Measurements from ENCODE around the gene MLLT6.

MLLT6 gene

GRCh38 chr17:38687286-38687685 lies 17.8 kb upstream of the MLLT6 start:
- Mint-ChIP-seq H3K4me3 (no peak overlapping the region), H3K36me3 (ENCODE audit: low read depth) (no peaks in the 10 kb centered on the region), H3K27ac (no peak overlapping the region), H3K9me3 (no peaks in the 10 kb centered on the region), H3K27me3 (ENCODE audit: low read depth, poor library complexity) (peaks cover 24% of the 10 kb centered on the region), H3K4me1 (peaks cover 30% of the 10 kb centered on the region)
- no peak for DNase-seq
- TF ChIP-seq, protein P1, sequence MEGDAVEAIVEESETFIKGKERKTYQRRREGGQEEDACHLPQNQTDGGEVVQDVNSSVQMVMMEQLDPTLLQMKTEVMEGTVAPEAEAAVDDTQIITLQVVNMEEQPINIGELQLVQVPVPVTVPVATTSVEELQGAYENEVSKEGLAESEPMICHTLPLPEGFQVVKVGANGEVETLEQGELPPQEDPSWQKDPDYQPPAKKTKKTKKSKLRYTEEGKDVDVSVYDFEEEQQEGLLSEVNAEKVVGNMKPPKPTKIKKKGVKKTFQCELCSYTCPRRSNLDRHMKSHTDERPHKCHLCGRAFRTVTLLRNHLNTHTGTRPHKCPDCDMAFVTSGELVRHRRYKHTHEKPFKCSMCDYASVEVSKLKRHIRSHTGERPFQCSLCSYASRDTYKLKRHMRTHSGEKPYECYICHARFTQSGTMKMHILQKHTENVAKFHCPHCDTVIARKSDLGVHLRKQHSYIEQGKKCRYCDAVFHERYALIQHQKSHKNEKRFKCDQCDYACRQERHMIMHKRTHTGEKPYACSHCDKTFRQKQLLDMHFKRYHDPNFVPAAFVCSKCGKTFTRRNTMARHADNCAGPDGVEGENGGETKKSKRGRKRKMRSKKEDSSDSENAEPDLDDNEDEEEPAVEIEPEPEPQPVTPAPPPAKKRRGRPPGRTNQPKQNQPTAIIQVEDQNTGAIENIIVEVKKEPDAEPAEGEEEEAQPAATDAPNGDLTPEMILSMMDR (IDR thresholded peaks at IDR 0.05), result no peak

GRCh38 chr17:38690386-38690785 lies 14.7 kb upstream of the MLLT6 start:
- no peaks in the 10 kb centered on the region for H3K36me3 Mint-ChIP-seq (ENCODE audit: low read depth)
- H3K9me3 Mint-ChIP-seq, result no peaks in the 10 kb centered on the region
- H3K27ac Mint-ChIP-seq, result no peak overlapping the region

GRCh38 chr17:38691154-38691553 lies 13.9 kb upstream of the MLLT6 start:
- DNase-seq, result no peak
- H3K4me3 Mint-ChIP-seq, result no peak overlapping the region
- H3K36me3 Mint-ChIP-seq (ENCODE audit: low read depth), result no peaks in the 10 kb centered on the region
- peaks cover 28% of the 10 kb centered on the region for H3K4me1 Mint-ChIP-seq
- H3K27ac Mint-ChIP-seq, result no peak overlapping the region
- TF ChIP-seq, protein P1 (IDR thresholded peaks at IDR 0.05), result no peak
- peaks cover 11% of the 10 kb centered on the region for H3K27me3 Mint-ChIP-seq (ENCODE audit: low read depth, poor library complexity)
- no peaks in the 10 kb centered on the region for H3K9me3 Mint-ChIP-seq

More at GRCh38 chr17:38690386-38690785, 14.7 kb upstream of the MLLT6 start:
- H3K4me3 Mint-ChIP-seq, result no peak overlapping the region
- TF ChIP-seq, protein P1 (IDR thresholded peaks at IDR 0.05), result no peak
- H3K4me1 Mint-ChIP-seq, result peaks cover 36% of the 10 kb centered on the region
- peaks cover 16% of the 10 kb centered on the region for H3K27me3 Mint-ChIP-seq (ENCODE audit: low read depth, poor library complexity)
- DNase-seq, result no peak

DNA sequence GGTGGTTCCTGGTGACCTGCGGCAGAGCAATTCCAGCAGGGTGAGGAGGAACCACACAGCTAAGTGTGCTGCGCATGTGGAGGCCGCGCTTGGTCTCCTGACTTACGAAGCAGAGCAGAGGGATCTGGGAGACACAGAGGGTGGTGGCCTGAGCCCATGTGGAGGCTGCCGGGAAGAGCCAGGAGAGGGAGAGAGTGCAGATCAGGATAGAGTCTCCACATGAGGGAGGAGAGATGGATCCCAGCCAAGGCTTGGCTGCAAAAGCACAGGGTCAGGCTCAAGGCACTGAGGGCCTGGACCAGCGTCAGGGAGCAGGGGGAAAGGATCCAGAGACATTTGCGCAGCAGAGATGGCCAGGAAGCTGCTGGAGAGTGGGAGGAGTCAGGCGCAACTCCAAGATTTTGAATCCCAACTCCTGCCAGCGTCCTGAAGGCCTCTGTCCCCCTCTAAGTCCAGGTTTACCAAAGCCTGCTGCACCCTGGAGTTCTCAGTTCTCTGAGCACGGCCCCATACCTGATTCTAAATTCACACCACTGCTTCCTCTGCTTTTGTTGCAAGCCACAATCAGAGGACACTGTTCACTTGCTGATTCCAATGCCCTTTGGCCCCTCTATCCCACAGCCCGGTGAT lies 11.3 kb upstream of the MLLT6 start:
- Mint-ChIP-seq H3K4me3 (no peak overlapping the region), H3K36me3 (ENCODE audit: low read depth) (no peaks in the 10 kb centered on the region), H3K27ac (no peak overlapping the region), H3K27me3 (ENCODE audit: low read depth, poor library complexity) (peaks cover 35% of the 10 kb centered on the region), H3K4me1 (peaks cover 34% of the 10 kb centered on the region), H3K9me3 (no peaks in the 10 kb centered on the region)
- no peak for DNase-seq
- TF ChIP-seq, protein P1 (IDR thresholded peaks at IDR 0.05), result no peak

DNA sequence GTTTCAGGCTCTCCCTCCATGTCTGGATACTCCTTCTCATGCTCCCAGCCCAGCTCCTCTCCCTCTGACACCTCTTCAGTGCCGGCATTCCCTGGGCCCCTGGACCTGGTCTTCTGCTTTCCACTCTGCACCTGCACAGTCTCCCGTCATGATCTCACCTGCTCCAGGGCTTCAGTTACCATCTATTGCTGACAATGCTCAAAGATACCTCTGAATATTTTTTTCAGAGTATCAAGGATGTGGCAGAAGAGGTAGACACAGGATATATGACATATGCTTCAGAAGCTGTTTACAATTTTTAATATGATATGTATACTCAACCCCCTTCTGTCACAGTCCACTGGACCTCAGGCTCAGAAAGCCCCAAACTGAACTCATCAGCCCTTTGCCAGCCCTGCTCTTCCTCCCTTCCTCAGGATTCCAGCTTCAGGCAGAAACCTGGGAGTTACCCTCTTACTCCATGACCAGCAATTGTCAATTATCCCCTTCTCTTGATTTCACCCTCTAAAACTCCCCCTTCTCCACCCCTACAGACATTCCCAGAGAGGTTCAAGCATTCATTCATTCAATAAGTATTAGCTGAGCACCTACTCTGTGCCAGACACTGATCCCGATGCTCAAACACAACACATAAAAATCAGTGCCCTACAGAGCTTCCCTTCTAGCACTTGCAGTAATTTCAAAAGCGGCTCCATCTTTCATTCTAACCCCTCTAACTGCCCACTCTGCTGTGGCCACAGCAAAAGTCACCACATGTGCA lies 7.8 kb upstream of the MLLT6 start:
- H3K9me3 Mint-ChIP-seq, result no peaks in the 10 kb centered on the region
- H3K4me3 Mint-ChIP-seq, result no peak overlapping the region

More for the DNA sequence above, 7.8 kb upstream of the MLLT6 start:
- no peaks in the 10 kb centered on the region for H3K36me3 Mint-ChIP-seq (ENCODE audit: low read depth)
- peaks cover 34% of the 10 kb centered on the region for H3K4me1 Mint-ChIP-seq
- TF ChIP-seq, protein P1 (IDR thresholded peaks at IDR 0.05), result no peak
- no peak for DNase-seq
- peaks cover 63% of the 10 kb centered on the region for H3K27me3 Mint-ChIP-seq (ENCODE audit: low read depth, poor library complexity)
- H3K27ac Mint-ChIP-seq, result no peak overlapping the region
